H9 (cell line): ENCODE data around the gene MIS18A. TPM values are rescaled to one million over a fixed set of nuclear protein-coding genes. Genes with fewer than 3 reads are reported as not detected.

ENCODE experiments used
- DNase-seq: peaks from one replicate; pipeline ENCODE4 v3.0.0-alpha.2; 2017
- H2AFZ ChIP-seq: one replicate; pipeline ENCODE4 v1.6.1; 2013; ENCODE audit warnings: mild to moderate bottlenecking, low read length, control low read depth, moderate library complexity
- H2AK5ac ChIP-seq: 2 replicates; pipeline ENCODE4 v1.6.1; 2013; ENCODE audit warnings: low read length, control low read depth, mixed read lengths; ENCODE audit not compliant: insufficient read length
- H2BK120ac ChIP-seq: one replicate; pipeline ENCODE4 v1.6.1; 2013; ENCODE audit warnings: low read depth, mild to moderate bottlenecking, low read length, control low read depth, inconsistent platforms; ENCODE audit not compliant: poor library complexity, severe bottlenecking
- H2BK12ac ChIP-seq: 2 replicates; pipeline ENCODE4 v1.6.1; 2013; ENCODE audit warnings: low read length, control low read depth, mixed read lengths, low read depth; ENCODE audit not compliant: insufficient read length
- H2BK15ac ChIP-seq: 2 replicates; pipeline ENCODE4 v1.6.1; 2013; ENCODE audit warnings: low read depth, low read length, control low read depth
- H2BK20ac ChIP-seq: one replicate; pipeline ENCODE4 v1.6.1; 2013; ENCODE audit warnings: low read depth, mild to moderate bottlenecking, low read length, control low read depth, inconsistent platforms; ENCODE audit not compliant: poor library complexity, severe bottlenecking
- H2BK5ac ChIP-seq: 2 replicates; pipeline ENCODE4 v1.6.1; 2013; ENCODE audit warnings: low read length, control low read depth, mixed read lengths; ENCODE audit not compliant: insufficient read length
- H3K14ac ChIP-seq: 2 replicates; pipeline ENCODE4 v1.6.1; 2013; ENCODE audit warnings: low read length, control low read depth; ENCODE audit not compliant: insufficient read depth
- H3K18ac ChIP-seq: 2 replicates; pipeline ENCODE4 v1.6.1; 2013; ENCODE audit warnings: low read depth, mild to moderate bottlenecking, mixed read lengths, low read length, control low read depth; ENCODE audit not compliant: insufficient read length
- H3K23ac ChIP-seq: 2 replicates; pipeline ENCODE4 v1.6.1; 2013; ENCODE audit warnings: low read length, control low read depth, mixed read lengths, low read depth; ENCODE audit not compliant: insufficient read length
- H3K23me2 ChIP-seq: 2 replicates; pipeline ENCODE4 v1.6.1; 2013; ENCODE audit warnings: low read depth, mild to moderate bottlenecking, mixed read lengths, low read length, control low read depth; ENCODE audit not compliant: insufficient read length, poor library complexity, severe bottlenecking
- H3K27ac ChIP-seq: 2 replicates; pipeline ENCODE4 v1.5.1; 2013; ENCODE audit warnings: low read length, control low read depth, mixed read lengths, low read depth; ENCODE audit not compliant: insufficient read length
- H3K27me3 ChIP-seq: 2 replicates; pipeline ENCODE4 v1.6.1; 2013; ENCODE audit warnings: low read length, control low read depth, inconsistent platforms; ENCODE audit not compliant: insufficient read depth
- H3K4ac ChIP-seq: 2 replicates; pipeline ENCODE4 v1.6.1; 2013; ENCODE audit warnings: low read depth, mild to moderate bottlenecking, control low read depth, inconsistent platforms, low read length, moderate library complexity
- H3K4me1 ChIP-seq: 2 replicates; pipeline ENCODE4 v1.6.1; 2013; ENCODE audit warnings: low read length, control low read depth, inconsistent platforms; ENCODE audit not compliant: insufficient read depth
- H3K4me2 ChIP-seq: 2 replicates; pipeline ENCODE4 v1.6.1; 2013; ENCODE audit warnings: low read length, control low read depth, mixed read lengths; ENCODE audit not compliant: insufficient read length, insufficient read depth
- H3K56ac ChIP-seq: 2 replicates; pipeline ENCODE4 v1.6.1; 2013; ENCODE audit warnings: low read depth, mild to moderate bottlenecking, mixed read lengths, low read length, control low read depth; ENCODE audit not compliant: insufficient read length
- H3K79me1 ChIP-seq: 2 replicates; pipeline ENCODE4 v1.6.1; 2013; ENCODE audit warnings: low read depth, mild to moderate bottlenecking, moderate library complexity, low read length, control low read depth, inconsistent platforms; ENCODE audit not compliant: insufficient read depth, poor library complexity, severe bottlenecking
- H3K79me2 ChIP-seq: 2 replicates; pipeline ENCODE4 v1.6.1; 2013; ENCODE audit warnings: low read length, control low read depth, inconsistent platforms; ENCODE audit not compliant: insufficient read depth
- H3K9ac ChIP-seq: 2 replicates; pipeline ENCODE4 v1.6.1; 2013; ENCODE audit warnings: low read length, control low read depth, mixed read lengths; ENCODE audit not compliant: insufficient read length; ENCODE audit errors: extremely low read depth
- H3K9me3 ChIP-seq: one replicate; pipeline ENCODE4 v1.6.1; 2013; ENCODE audit warnings: low read depth, low read length, inconsistent platforms; ENCODE audit not compliant: control insufficient read depth
- H3T11ph ChIP-seq: one replicate; pipeline ENCODE4 v1.6.1; 2013; ENCODE audit warnings: mild to moderate bottlenecking, low read length, control low read depth, inconsistent platforms
- H4K20me1 ChIP-seq: one replicate; pipeline ENCODE4 v1.6.1; 2013; ENCODE audit not compliant: control insufficient read depth, insufficient read length, insufficient read depth
- H4K5ac ChIP-seq: 2 replicates; pipeline ENCODE4 v1.6.1; 2013; ENCODE audit warnings: low read depth, mild to moderate bottlenecking, mixed read lengths, low read length, control low read depth; ENCODE audit not compliant: insufficient read length
- H4K8ac ChIP-seq: replicated peaks from 2 replicates; pipeline ENCODE4 v1.6.1; 2013; ENCODE audit warnings: low read length, control low read depth, mixed read lengths, low read depth; ENCODE audit not compliant: insufficient read length
- H4K91ac ChIP-seq: 2 replicates; pipeline ENCODE4 v1.6.1; 2013; ENCODE audit warnings: low read depth, mild to moderate bottlenecking, moderate library complexity, mixed read lengths, low read length, control low read depth; ENCODE audit not compliant: insufficient read length
- H3K27ac Mint-ChIP-seq, 3 experiments: 2 replicates in 2 of 3; 3 replicates in 1 of 3; pipeline ENCODE4 v1.8.0; 2020 to 2021; ENCODE audit warnings: mixed read lengths in 3 of 3, mild to moderate bottlenecking in 1 of 3, moderate library complexity in 1 of 3
- H3K27me3 Mint-ChIP-seq: 2 replicates; pipeline ENCODE4 v1.8.0; 2021; ENCODE audit warnings: low read depth, mild to moderate bottlenecking, moderate library complexity, mixed read lengths
- H3K36me3 Mint-ChIP-seq, 3 experiments: 2 replicates in 2 of 3; 3 replicates in 1 of 3; pipeline ENCODE4 v1.8.0; 2020 to 2021; ENCODE audit warnings: low read depth in 3 of 3, mixed read lengths in 3 of 3; ENCODE audit not compliant: insufficient read depth in 1 of 3
- H3K4me1 Mint-ChIP-seq, 2 experiments: 2 replicates each; pipeline ENCODE4 v1.8.0; 2020; ENCODE audit warnings: mixed read lengths in 2 of 2
- H3K4me3 Mint-ChIP-seq, 2 experiments: 2 replicates in 1 of 2; 3 replicates in 1 of 2; pipeline ENCODE4 v1.8.0; 2020 to 2021; ENCODE audit warnings: mild to moderate bottlenecking in 2 of 2, mixed read lengths in 2 of 2, moderate library complexity in 1 of 2
- H3K9me3 Mint-ChIP-seq, 2 experiments: 2 replicates in 1 of 2; 3 replicates in 1 of 2; pipeline ENCODE4 v1.8.0; 2020; ENCODE audit warnings: mild to moderate bottlenecking in 2 of 2, mixed read lengths in 2 of 2, moderate library complexity in 1 of 2
- CTCF ChIP-seq: fragments of 200-600 bp; sonication (generic); conservative IDR thresholded peaks from 3 replicates; pipeline ENCODE4 v1.8.0; 2021; ENCODE audit warnings: antibody characterized with exemption, mild to moderate bottlenecking
- WGBS: extraction: QIAGEN DNeasy Blood & Tissue Kit; methylation state at CpG from one replicate; pipeline ENCODE4 v1.1.7; 2013; ENCODE audit warnings: missing lambda C conversion rate, low lambda C conversion rate, mixed read lengths; ENCODE audit not compliant: insufficient read length; ENCODE audit errors: extremely low coverage; 5-methylcytosine and 5-hydroxymethylcytosine counted together
- total RNA-seq: library from RNA; stranded (reverse); gene quantifications from 2 replicates; pipeline ENCODE4 v1.2.1, GENCODE V29; 2021

Gene MIS18A
- total RNA-seq, 1 experiment from 2014 or later, result 56.5 TPM

DNA sequence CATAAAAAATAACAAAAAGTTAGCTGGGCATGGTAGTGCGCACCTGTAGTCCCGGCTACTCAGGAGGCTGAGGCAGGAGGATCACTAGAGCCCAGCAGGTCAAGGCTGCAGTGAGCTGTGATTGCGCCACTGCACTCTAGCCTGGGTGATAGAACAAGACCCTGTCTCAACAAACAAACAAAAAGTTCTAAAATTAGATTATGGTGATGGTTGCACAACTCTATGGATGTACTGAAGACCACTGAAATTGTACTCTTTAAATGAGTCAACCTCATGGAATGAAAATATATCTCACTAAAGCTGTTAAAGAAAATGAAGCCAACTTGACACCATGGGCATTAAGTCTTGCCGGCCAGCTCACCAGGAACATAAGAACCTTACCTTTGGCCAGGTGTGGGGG is 28.9 kb upstream of the MIS18A start:
- H2BK12ac ChIP-seq, result no peak overlapping the region
- H2BK120ac ChIP-seq, result no peak overlapping the region
- H3K27me3 ChIP-seq, result no peaks in the 10 kb centered on the region
- H2BK20ac ChIP-seq, result no peak overlapping the region
- no peak overlapping the region for H3T11ph ChIP-seq
- no peak overlapping the region for H3K27ac Mint-ChIP-seq
- no peaks in the 10 kb centered on the region for H3K79me1 ChIP-seq
- no peak overlapping the region for H3K27ac ChIP-seq
- no peak overlapping the region for H3K9ac ChIP-seq
- H4K5ac ChIP-seq, result no peak overlapping the region
- no peak overlapping the region for H3K18ac ChIP-seq
- H3K9me3 Mint-ChIP-seq, result no peaks in the 10 kb centered on the region
- no peaks in the 10 kb centered on the region for H3K23me2 ChIP-seq
- H3K4me1 Mint-ChIP-seq, result peaks cover 11 to 14% of the 10 kb centered on the region in 2 experiments
- peaks cover 4 to 28% (median 7%) of the 10 kb centered on the region in 3 experiments; a peak in 5 of 7 replicates for H3K36me3 Mint-ChIP-seq
- H3K79me2 ChIP-seq, result no peaks in the 10 kb centered on the region
- no peaks in the 10 kb centered on the region for H4K20me1 ChIP-seq
- H2BK15ac ChIP-seq, result no peak overlapping the region
- no peaks in the 10 kb centered on the region for H3K27me3 Mint-ChIP-seq
- WGBS, result no CpG with 5 or more reads among the region's 4 CpGs
- H4K91ac ChIP-seq, result no peak overlapping the region
- H2AK5ac ChIP-seq, result no peak overlapping the region
- no peak overlapping the region for H2AFZ ChIP-seq
- H3K4ac ChIP-seq, result no peak overlapping the region
- no peak overlapping the region for H2BK5ac ChIP-seq
- no peak overlapping the region for H3K23ac ChIP-seq
- H3K4me1 ChIP-seq, result no peaks in the 10 kb centered on the region
- H3K56ac ChIP-seq, result no peak overlapping the region
- no peak overlapping the region for H3K4me2 ChIP-seq
- no peak for TF ChIP-seq CTCF
- H3K9me3 ChIP-seq, result no peaks in the 10 kb centered on the region
- no peak overlapping the region for H4K8ac ChIP-seq
- no peak overlapping the region for H3K4me3 Mint-ChIP-seq
- no peak overlapping the region for H3K14ac ChIP-seq
- DNase-seq, result no peak
